ENCODE results near the gene SLAMF8. TPM values are rescaled to one million over a fixed set of nuclear protein-coding genes. Genes with fewer than 3 reads are reported as not detected.

Gene SLAMF8
- total RNA-seq: 0.27 TPM in 2 replicates

DNA sequence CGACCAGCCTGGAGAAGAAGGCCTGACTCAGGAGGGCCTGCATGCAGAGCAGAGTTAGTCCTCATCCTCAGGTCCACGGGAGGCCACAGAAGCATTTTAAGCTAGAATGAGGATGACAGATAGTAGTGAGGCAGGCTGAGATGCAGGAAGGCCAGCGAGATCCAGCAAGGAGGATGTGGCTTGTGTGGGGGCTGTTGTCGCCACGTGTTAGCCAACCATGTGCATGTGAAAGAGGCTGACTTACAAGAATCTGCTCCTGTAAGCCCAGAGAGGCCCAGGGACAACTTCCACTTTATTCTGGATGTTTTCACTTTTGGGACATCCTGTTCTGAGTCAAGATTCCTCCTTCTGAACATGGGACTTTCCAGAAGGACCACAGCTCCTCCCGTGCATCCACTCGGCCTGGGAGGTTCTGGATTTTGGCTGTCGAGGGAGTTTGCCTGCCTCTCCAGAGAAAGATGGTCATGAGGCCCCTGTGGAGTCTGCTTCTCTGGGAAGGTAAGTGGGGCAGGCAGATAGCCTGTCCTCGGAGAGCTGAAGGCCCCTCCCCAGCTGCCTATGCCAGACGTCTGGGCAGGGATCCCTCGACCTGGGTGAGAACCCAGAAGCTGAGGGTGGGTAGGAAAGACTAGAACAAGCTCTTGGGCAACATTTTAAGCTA lies at the start of gene SLAMF8:
Gene SLAMF8 (plus strand): TSS at position 433 of the 661 bp plus-strand sequence. CDS start 26 bp downstream, at position 459.
- POLR2A ChIA-PET: no interaction called here
- Mint-ChIP-seq H3K9me3 (no peaks in the 10 kb centered on the region), H3K4me1 (peaks cover 15% of the 10 kb centered on the region), H3K36me3 (ENCODE audit: low read depth) (no peaks in the 10 kb centered on the region), H3K27ac (no peak within 1 kb of the TSS), H3K27me3 (peaks cover 19% of the 10 kb centered on the region), H3K4me3 (no peak within 1 kb of the TSS)
- TF ChIP-seq, protein P1, sequence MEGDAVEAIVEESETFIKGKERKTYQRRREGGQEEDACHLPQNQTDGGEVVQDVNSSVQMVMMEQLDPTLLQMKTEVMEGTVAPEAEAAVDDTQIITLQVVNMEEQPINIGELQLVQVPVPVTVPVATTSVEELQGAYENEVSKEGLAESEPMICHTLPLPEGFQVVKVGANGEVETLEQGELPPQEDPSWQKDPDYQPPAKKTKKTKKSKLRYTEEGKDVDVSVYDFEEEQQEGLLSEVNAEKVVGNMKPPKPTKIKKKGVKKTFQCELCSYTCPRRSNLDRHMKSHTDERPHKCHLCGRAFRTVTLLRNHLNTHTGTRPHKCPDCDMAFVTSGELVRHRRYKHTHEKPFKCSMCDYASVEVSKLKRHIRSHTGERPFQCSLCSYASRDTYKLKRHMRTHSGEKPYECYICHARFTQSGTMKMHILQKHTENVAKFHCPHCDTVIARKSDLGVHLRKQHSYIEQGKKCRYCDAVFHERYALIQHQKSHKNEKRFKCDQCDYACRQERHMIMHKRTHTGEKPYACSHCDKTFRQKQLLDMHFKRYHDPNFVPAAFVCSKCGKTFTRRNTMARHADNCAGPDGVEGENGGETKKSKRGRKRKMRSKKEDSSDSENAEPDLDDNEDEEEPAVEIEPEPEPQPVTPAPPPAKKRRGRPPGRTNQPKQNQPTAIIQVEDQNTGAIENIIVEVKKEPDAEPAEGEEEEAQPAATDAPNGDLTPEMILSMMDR (IDR thresholded peaks at IDR 0.05): no peak
- no peak for ATAC-seq (ENCODE audit: low read depth)
- CTCF ChIA-PET: interaction anchor here (1.2 kb wide), 1 partner anchor 27 kb away, joined by 3 read pairs; no protein-coding TSS in a partner anchor
- no peak for DNase-seq
- intact Hi-C loops (cut with micrococcal nuclease): loop anchor here (10.0 kb wide), 1 partner anchor 248 kb away; the partner anchor contains the start of gene KCNJ10

DNA sequence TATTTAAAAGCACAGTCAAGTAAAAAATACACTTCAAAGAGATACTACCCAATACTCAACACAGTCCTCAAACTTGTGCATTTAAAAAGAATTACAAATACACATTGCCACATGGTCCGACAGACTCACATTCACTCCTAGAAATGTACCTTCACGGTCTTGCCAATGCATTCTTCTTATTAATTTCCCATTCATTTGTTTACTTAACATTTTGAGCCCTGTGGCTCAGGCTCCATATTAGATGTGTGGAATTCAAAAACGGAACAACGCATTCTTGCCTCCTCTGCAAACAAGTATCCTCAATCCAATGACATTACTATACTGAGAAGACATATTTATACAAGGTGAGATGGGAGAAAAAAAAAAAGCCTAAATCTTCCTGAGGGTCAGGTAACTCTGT lies 48.4 kb upstream of the SLAMF8 start:
- CTCF ChIA-PET: interaction anchor here (1.1 kb wide), 1 partner anchor 229 kb away, joined by 3 read pairs; no protein-coding TSS in a partner anchor
- TF ChIP-seq, protein P1 (IDR thresholded peaks at IDR 0.05): no peak
- Mint-ChIP-seq H3K27ac (no peak overlapping the region), H3K4me3 (no peak overlapping the region), H3K9me3 (no peaks in the 10 kb centered on the region), H3K36me3 (ENCODE audit: low read depth) (no peaks in the 10 kb centered on the region), H3K27me3 (peaks cover 8% of the 10 kb centered on the region), H3K4me1 (peaks cover 12% of the 10 kb centered on the region)
- intact Hi-C loops (cut with micrococcal nuclease): no loop called here
- ATAC-seq (ENCODE audit: low read depth): no peak
- DNase-seq: no peak
- POLR2A ChIA-PET: no interaction called here

DNA sequence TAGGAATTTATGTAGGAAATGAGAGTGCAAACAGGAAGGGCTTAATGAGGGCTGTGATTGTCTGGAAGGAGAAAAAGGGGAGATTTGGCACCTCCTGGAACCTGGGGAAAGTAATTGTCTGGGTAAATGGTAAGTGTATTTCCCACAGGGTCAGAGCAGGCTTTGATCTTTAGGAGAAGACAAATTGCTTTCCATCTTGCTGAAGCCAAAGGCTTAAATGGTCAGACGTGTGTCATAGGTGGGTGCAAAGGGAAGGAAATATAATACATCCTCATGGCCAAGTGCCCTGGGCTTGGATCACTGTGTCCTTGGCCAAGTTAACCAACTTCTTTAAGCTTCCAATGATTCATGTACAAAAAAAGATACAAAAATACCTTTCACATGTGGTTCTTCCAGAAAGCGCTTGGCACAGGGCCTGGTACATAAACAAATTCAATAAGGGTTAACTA lies 47.2 kb upstream of the SLAMF8 start:
- CTCF ChIA-PET: interaction anchor here (0.9 to 1.2 kb wide), 2 partner anchors 10 to 20 kb away, joined by 3 read pairs; no protein-coding TSS in a partner anchor
- no peaks in the 10 kb centered on the region for H3K36me3 Mint-ChIP-seq (ENCODE audit: low read depth)
- H3K27me3 Mint-ChIP-seq: peaks cover 7% of the 10 kb centered on the region
- no peak for ATAC-seq (ENCODE audit: low read depth)
- no peaks in the 10 kb centered on the region for H3K9me3 Mint-ChIP-seq
- H3K4me3 Mint-ChIP-seq: no peak overlapping the region
- TF ChIP-seq, protein P1 (IDR thresholded peaks at IDR 0.05): no peak
- no peak for DNase-seq
- POLR2A ChIA-PET: no interaction called here
- H3K4me1 Mint-ChIP-seq: peaks cover 12% of the 10 kb centered on the region
- no peak overlapping the region for H3K27ac Mint-ChIP-seq
- intact Hi-C loops (cut with micrococcal nuclease): no loop called here

DNA sequence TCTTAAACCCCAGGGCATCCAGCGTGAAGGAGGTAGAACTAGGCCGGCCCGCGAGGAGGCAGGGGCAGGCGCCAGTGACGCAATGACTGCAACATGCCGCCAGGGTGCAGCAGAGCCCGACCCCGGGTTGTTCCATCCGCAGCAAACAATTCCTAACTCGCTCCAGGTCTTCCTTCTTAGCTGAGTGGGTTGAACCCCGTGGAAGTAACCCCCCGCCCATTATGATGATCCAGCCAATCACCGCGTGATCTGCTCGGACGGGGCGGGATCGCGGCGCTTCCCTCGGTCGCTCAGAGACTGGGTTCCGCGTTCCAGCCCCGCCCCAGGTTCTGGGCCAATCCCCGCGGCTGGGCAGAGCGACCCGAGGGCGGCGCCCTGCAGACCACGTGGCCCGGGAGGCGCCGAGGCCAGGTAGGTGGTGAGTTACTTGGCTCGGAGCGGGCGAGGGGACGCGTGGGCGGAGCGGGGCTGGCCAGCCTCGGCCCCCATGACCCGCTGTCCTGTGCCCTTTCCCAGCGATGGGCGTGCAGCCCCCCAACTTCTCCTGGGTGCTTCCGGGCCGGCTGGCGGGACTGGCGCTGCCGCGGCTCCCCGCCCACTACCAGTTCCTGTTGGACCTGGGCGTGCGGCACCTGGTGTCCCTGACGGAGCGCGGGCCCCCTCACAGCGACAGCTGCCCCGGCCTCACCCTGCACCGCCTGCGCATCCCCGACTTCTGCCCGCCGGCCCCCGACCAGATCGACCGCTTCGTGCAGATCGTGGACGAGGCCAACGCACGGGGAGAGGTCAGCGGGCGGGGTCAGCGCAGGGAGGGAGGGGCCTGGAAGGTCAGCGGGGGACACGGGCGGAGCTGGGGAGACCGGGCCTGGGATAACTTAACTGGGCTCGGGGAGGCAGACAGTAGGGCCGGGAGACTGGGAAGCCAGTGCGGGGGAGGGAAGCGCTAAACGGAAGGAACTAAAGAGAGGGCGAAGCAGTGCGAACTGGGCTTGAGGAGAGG lies 45.8 kb upstream of the SLAMF8 start, which contains the start of gene DUSP23:
Gene DUSP23 (plus strand): TSS at position 380 of the 1,000 bp plus-strand sequence. CDS start 139 bp downstream, at position 519.
- Mint-ChIP-seq H3K36me3 (ENCODE audit: low read depth) (no peaks in the 10 kb centered on the region), H3K27me3 (peaks cover 3% of the 10 kb centered on the region), H3K9me3 (no peaks in the 10 kb centered on the region), H3K4me1 (peaks cover 12% of the 10 kb centered on the region), H3K27ac (peak within 1 kb of the TSS; percentile 68), H3K4me3 (peak within 1 kb of the TSS; percentile 83)
- ATAC-seq (ENCODE audit: low read depth): peak; percentile 98
- DNase-seq: peak; percentile 93
- ChIA-PET POLR2A (interaction anchor here (0.5 to 1.0 kb wide), 2 partner anchors 144 to 422 kb away, joined by 4 read pairs; no protein-coding TSS in a partner anchor), CTCF (interaction anchor here (0.8 to 1.1 kb wide), 5 partner anchors 9 to 227 kb away, joined by 3 to 15 read pairs (median 5); no protein-coding TSS in a partner anchor)
- TF ChIP-seq, protein P1 (IDR thresholded peaks at IDR 0.05): no peak
- intact Hi-C loops (cut with micrococcal nuclease): loop anchor here (1.0 to 5.0 kb wide), 6 partner anchors 9 to 569 kb away; partner anchors contain the start of gene PIGM
